ENCODE measurements around the gene PLEKHA7. TPM values are rescaled to one million over a fixed set of nuclear protein-coding genes. Genes with fewer than 3 reads are reported as not detected.

Gene PLEKHA7
- total RNA-seq, 1 donor from 2014 or later: 25.3 TPM

DNA sequence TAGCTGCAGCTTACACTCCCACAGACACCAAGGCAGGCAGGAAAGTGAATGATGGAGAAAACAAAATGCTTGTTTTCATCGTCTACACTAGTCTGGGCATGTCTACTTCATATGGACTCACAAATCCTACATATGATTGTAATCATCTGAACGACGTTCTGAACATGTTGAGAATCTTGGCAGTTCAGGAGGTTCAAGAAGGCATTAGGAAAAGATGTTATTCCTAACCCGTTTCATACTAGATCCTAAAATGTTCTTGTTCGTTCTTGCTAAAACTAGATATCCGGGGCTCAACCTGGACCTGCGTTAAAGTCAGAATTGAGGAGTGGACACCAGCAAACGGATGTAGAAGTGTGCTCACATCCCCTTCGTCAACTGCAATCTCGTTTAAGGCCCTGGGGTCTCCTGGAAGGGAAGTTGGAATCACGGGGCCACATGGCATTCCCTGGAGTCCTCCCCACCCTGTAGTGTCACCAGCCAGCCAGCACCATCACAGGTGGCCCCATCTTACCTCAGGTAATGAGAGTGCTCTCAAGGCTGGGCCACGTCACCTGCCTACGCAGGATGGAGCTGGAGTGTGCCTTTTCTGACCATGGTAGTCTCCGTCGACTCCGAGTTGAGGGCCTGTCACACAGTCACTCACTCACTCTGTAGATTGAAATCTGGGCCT lies 238.5 kb downstream of the PLEKHA7 start:
- no peak for DNase-seq (ENCODE audit: low read depth)

DNA sequence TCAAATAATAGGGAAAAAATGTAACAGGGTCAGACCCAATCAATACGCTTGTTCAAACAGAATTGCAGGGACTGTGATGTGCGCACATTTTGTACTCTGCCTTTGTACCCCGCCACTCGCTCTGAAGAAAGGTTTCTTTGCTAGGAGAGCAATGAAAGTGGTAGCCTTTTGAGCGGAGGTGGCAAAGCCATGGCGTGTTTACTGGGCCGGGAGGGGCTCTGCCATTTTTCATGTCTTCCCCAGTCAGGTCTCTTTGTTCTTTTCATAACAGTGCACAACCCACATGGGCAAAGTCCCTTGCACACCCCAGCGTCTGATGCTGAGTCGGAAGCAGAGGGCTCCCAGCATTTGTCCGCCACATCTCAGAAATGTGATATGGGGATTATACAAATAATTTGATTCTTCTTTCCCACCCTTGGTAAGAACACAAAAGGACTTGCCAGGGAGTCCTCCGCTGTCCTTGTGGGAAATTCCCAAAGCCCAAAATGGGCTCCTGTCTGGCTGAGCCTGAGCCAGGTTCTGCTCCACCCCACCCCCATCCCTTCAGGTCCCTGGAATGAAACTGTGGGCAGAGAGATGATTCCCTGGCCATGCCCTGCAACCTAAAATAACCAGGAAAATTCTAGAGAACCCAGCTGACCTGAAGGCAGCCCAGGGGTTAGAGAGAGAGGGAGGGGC lies 239.1 kb downstream of the PLEKHA7 start:
- no peaks in the 10 kb centered on the region for H3K27me3 ChIP-seq (ENCODE audit: control insufficient read depth, insufficient read depth, low read length)
- no peak for DNase-seq (ENCODE audit: low read depth)
- no peaks in the 10 kb centered on the region for H3K36me3 ChIP-seq (ENCODE audit: control insufficient read depth, insufficient read depth, low read length)
- TF ChIP-seq, protein P1, sequence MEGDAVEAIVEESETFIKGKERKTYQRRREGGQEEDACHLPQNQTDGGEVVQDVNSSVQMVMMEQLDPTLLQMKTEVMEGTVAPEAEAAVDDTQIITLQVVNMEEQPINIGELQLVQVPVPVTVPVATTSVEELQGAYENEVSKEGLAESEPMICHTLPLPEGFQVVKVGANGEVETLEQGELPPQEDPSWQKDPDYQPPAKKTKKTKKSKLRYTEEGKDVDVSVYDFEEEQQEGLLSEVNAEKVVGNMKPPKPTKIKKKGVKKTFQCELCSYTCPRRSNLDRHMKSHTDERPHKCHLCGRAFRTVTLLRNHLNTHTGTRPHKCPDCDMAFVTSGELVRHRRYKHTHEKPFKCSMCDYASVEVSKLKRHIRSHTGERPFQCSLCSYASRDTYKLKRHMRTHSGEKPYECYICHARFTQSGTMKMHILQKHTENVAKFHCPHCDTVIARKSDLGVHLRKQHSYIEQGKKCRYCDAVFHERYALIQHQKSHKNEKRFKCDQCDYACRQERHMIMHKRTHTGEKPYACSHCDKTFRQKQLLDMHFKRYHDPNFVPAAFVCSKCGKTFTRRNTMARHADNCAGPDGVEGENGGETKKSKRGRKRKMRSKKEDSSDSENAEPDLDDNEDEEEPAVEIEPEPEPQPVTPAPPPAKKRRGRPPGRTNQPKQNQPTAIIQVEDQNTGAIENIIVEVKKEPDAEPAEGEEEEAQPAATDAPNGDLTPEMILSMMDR (IDR thresholded peaks at IDR 0.05; ENCODE audit: insufficient read depth, low read length, poor library complexity, severe bottlenecking): no peak
- H3K4me3 ChIP-seq (ENCODE audit: low read depth, low read length): no peak overlapping the region

More for the DNA sequence above, 238.5 kb downstream of the PLEKHA7 start:
- H3K36me3 ChIP-seq (ENCODE audit: control insufficient read depth, insufficient read depth, low read length): no peaks in the 10 kb centered on the region
- TF ChIP-seq, protein P1 (IDR thresholded peaks at IDR 0.05; ENCODE audit: insufficient read depth, low read length, poor library complexity, severe bottlenecking): no peak
- H3K27me3 ChIP-seq (ENCODE audit: control insufficient read depth, insufficient read depth, low read length): no peaks in the 10 kb centered on the region
- no peak overlapping the region for H3K4me3 ChIP-seq (ENCODE audit: low read depth, low read length)

DNA sequence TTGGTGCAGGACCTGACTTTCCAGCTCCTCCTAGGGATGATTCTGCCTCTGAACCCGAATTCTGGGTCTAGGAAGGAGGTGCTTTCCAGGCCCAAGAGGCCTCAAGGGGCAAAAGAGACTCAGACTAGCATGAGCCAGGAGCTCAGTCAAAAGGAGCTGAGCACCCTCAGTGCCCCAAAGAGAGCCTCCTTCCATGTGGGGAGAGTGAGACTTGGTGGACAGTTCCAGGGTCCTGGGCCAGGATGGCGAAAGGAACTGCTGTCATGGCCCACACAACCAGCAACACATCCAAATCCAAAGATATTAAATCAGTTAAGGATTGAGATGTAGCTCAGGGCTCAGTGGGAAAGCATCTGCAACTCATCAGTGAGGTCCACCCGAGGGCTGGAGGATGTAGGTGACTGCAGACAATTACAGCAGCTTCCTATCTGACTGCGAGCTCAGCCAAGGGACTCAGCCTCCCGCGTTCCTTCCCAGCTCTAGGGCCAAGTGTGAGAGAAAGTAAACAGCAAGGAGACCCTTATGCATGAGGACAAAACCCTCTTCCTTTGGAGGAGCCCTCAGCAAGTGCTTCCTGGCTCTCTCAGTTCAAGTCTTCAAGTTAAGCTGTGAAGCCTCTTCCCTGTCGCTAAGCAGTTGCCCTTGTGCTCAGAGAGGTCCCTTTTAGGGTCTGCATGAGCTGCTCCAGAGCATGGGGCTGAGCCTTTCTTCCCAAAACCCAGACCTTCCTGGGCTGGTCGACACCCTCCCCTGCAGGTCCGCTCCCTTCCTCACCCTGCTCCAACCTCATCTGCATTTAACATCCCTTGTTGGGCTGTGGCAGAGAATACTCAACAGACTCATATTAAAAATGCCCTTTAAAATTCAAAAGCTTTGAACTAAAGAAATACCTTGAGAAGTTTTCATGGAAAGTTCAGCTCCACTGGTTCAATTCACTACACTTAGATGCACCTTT lies 240.0 kb downstream of the PLEKHA7 start:
- no peaks in the 10 kb centered on the region for H3K27me3 ChIP-seq (ENCODE audit: control insufficient read depth, insufficient read depth, low read length)
- TF ChIP-seq, protein P1 (IDR thresholded peaks at IDR 0.05; ENCODE audit: insufficient read depth, low read length, poor library complexity, severe bottlenecking): no peak
- no peaks in the 10 kb centered on the region for H3K36me3 ChIP-seq (ENCODE audit: control insufficient read depth, insufficient read depth, low read length)
- no peak overlapping the region for H3K4me3 ChIP-seq (ENCODE audit: low read depth, low read length)
- DNase-seq (ENCODE audit: low read depth): no peak

DNA sequence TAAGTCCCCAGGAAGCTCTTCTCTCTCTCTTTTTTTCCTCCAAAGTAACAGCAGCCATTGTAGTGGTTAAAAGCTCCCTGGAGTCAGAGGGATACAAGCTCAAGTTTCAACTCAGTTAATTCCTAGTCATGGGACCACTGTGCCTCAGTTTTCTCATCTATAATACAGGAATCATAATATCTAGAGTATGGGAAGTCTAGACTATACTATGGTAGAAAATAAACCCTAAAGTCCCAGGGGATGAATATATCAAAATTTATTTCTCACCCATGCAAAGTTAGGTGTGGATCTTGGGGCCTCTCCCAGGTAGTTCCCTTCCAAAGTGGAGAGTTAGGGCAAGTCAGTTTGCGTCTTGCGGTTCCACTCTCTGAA lies 242.1 kb downstream of the PLEKHA7 start:
- TF ChIP-seq, protein P1 (IDR thresholded peaks at IDR 0.05; ENCODE audit: insufficient read depth, low read length, poor library complexity, severe bottlenecking): no peak
- no peaks in the 10 kb centered on the region for H3K27me3 ChIP-seq (ENCODE audit: control insufficient read depth, insufficient read depth, low read length)

DNA sequence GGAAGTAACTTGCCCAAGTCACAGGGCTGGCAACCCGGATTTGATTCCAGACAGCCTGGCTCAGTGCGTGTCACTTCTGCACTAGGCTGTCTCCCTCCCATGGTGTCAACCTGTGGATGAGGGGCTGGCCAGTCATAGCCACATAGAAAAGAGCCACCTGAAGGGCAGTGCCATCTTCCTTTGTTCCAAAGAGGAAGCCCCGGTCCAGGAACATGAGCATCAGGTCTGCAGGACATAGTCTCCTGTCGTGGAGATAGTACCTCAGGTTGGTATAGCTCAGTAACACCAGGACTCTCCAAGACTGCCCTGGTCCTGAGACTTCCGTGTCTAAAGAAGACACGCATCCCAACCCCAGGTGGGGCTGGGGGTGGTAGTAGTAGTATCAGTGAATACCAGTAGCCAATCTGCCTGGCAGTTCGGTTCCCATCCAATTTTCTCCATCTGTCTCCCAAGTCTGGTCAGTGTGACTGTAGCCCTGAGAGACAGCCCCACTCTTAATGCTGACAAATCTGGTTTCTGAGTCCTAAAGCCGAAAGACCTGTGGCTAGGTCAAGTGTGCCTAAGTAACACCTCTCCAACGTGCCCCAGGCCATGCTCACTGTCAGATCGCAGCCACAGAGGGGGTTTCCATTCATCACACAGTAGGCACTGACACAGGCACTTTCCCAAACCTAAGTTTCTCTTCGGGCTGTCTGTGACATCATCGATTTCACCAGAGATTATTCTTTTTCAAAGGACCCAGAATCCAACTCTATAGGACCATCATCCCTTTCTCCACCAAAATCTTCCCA lies 242.7 kb downstream of the PLEKHA7 start:
- TF ChIP-seq, protein P1 (IDR thresholded peaks at IDR 0.05; ENCODE audit: insufficient read depth, low read length, poor library complexity, severe bottlenecking): no peak
- Histone ChIP-seq H3K27me3 (ENCODE audit: control insufficient read depth, insufficient read depth, low read length) (no peaks in the 10 kb centered on the region), H3K36me3 (ENCODE audit: control insufficient read depth, insufficient read depth, low read length) (no peaks in the 10 kb centered on the region), H3K4me3 (ENCODE audit: low read depth, low read length) (no peak overlapping the region)
- DNase-seq (ENCODE audit: low read depth): no peak

More for the DNA sequence above, 242.1 kb downstream of the PLEKHA7 start:
- Histone ChIP-seq H3K36me3 (ENCODE audit: control insufficient read depth, insufficient read depth, low read length) (no peaks in the 10 kb centered on the region), H3K4me3 (ENCODE audit: low read depth, low read length) (no peak overlapping the region)
- no peak for DNase-seq (ENCODE audit: low read depth)
